ENCODE data around the gene PLCB4.
"Not testable (repeated sequence)": the region's sequence is repeated elsewhere in the genome, so short reads cannot be mapped to it uniquely, and the experiment has no call there.

The PLCB4 gene

DNA sequence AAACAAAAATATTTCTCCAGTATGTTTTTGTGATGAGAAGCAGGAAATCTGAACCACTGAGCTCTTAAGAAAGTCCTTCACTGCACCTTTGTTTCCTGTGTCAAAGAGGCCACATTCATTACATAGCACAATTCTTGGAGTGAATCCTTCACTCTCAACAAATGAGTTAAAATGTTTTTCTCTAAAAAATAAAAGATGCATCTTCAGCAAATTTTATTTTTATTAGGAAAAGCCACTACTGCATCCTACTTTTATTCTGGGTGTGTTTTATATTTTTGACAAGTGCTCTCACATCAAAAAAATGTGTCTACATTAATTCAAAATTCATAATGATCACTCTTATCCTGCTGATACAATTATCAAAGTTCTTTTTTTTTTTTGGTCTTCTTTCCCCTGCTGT, 76.3 kb downstream of the PLCB4 start:
- DNase-seq = no peak

DNA sequence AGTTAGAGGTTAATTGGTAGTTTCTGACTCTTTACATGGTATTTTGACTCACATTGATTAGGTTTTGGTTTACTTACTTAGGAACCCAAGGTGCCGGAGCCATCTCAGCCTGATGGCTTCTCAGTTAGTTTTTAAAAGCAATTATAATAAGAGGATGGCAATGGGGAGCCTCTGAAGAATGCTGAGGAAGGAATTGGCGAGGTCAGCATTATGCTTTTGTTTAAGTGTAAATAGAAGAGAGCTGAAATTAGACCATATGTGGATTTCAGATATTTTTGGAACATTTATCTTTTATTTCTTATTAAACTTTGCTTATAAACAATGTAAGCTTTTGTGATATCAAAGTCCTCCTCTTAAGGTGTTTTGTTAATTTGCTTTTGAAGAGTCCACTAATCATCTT, 77.8 kb downstream of the PLCB4 start:
- DNase-seq = no peak

DNA sequence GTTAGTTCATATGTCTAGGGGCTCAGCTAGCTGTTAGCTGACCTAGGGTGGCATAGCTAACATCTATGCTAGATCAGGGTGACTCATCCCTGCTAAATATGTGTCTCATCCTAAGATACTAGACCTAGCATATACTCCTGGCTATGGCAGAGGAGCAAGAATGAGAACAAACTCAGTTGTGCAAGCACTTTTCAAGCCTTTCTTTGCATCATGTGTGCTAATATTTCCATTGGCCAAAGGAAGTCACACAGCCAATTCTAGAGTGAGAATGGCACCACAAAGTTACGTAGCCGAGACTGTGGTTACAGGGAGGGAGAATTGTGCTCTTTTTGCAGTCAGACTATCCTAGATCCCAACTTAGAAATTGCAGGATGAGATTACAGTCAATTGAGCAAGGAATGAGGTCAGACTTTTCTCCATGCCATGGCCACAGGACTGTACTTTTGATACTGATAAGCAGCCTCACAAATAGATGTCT, 78.7 kb downstream of the PLCB4 start:
- no peak for DNase-seq

DNA sequence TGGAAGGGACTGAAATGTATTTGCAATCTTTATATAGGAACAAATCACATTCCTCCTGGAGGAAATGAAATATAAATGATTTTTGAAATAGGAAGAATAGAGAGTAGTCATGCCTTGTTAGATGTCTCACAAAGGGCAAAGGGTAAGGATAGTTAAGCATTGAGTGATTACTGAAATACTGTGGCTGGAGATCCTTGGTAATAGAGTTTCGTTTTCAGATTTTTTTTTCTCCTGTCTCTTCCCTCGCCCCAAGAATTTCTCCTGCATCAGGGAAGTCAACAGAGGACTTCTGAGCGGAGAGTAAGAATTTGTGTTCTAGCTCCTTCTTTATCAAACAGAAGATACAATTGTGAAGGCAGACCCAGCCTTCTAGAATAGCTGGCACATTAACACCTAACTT, 79.4 kb downstream of the PLCB4 start:
- no peak for DNase-seq

GRCh38 chr20:9149087-9149486, 80.2 kb downstream of the PLCB4 start:
- DNase-seq = no peak

GRCh38 chr20:9149796-9150195, 80.9 kb downstream of the PLCB4 start:
- DNase-seq = no peak

DNA sequence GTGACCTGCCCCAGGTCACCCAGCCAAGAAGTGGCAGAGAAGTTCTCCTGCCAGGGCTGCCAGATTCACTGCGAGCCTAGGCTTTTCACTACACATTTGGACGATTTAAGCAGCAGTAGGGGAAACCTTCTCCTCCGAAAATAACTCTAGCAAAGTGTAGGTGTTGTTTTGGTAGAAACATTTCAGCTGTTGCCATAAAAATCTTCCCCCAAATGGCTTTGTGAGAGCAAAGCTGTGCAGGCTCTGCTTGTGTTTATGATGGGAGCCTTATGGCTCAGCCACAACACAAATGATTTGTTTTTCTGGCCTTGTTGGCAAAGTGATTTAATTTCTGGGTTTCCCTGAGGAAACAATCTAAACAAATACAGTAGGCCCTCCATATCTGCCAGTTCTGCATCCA, 81.8 kb downstream of the PLCB4 start:
- DNase-seq = no peak

- not testable (repeated sequence) for DNase-seq
Observed at GRCh38 chr20:9152139-9152538, 83.3 kb downstream of the PLCB4 start.

DNA sequence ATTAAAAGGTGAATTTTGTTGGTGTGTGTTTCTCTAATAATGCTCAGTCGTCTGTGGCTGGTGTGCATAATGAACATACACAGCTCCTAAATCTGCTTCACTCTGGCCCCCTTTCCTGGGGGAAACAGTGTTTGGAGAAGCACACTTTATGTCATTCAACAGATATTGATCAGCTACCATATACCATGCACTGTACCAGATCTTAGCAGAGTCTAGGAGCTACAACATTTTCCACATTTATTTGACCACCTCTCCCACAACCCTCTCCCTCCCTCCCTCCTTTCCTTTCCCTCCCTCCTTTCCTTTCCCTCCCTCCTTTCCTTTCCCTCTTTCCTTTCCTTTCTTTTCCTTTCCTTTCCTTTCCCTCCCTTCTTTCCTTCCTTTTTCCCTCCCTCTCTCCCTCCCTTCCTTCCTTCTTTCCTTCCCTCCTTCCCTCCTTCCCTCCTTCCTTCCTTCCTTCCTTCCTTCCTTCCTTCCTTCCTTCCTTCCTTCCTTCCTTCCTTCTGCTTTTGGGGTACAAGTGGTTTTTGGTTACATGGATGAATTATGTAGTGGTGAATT, 85.7 kb downstream of the PLCB4 start:
- no peak for DNase-seq

- no peak for DNase-seq
Observed at GRCh38 chr20:9156529-9157280, 87.8 kb downstream of the PLCB4 start.

GRCh38 chr20:9160331-9160730, 91.4 kb downstream of the PLCB4 start:
- no peak for DNase-seq

DNA sequence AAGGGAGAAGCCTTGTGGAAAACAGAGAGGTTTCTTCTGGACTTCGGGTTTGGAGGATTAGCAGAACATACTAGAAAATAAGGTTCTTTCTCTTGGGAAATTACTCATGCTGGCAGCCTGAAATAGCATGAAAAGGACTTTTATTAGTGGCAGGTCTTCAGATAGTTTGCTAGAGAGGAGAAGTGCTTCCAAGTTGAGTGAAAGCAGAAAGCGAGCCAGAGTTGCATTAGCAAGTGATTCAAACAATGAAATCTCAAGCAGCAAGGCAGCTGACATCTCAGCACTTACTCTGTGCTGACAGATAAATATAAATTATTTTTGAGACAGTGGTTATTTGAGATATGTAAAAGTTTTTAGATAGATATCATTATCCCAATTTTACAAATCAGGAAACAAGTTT, 91.9 kb downstream of the PLCB4 start:
- DNase-seq = no peak

DNA sequence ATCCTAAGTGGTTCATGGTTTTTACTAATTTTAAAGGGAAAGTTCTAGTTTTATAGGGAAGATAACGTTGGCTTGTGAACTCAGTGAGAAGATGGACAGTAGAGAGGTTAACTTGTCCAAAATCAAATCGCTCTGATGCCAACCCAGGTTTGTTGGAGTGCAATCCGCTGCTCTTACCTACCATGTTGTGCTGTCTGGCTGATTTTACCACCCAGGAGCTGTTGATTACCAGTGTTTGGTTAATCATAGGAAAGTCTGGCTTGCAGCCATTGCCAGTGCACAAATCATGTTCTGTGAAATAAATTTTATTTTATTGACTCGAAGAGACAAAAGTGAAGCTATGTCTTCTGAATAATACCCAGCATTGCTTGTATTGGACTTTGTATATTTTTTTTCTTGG, 92.4 kb downstream of the PLCB4 start:
- peak; percentile 38 to 67 for DNase-seq

DNA sequence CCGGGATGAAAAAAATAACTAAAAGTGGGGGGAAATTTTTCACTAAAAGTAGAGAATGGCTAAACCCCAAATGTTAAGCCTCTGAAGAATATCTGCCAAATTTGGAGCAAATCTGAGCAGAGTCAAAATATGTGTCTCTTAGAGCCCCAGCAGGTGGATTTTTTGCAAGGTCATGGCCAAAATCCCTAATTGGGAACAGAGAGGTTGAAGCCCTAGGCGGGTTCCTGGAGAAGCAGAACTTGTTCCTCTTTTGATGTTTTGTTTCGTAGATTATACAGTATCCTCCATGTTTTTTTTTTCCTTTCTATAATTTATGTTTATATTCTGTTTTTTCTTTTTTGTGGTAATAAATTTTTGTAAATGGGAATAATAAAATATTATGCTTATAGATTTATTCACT, 94.4 kb downstream of the PLCB4 start:
- DNase-seq = no peak

- DNase-seq = no peak
Observed at GRCh38 chr20:9163995-9164394, 95.1 kb downstream of the PLCB4 start.

DNA sequence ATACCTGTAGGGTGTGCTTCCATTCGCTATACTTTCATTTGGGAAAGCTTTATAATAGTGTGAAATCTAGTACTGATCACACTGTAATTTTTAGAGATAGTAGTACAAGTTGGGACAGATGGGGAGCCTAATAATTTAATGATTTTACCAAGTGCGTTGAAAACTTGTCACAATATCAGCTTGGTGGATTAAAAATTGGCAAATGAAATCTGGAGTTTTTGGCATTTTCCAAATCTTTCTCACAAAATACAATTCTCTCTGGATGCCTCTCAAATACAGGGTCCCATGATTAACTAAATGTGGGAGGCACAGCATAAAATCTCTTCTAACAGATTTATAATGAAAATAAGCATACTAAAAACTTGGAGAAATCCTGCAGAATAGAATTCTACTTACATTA, 96.4 kb downstream of the PLCB4 start:
- DNase-seq = no peak

DNA sequence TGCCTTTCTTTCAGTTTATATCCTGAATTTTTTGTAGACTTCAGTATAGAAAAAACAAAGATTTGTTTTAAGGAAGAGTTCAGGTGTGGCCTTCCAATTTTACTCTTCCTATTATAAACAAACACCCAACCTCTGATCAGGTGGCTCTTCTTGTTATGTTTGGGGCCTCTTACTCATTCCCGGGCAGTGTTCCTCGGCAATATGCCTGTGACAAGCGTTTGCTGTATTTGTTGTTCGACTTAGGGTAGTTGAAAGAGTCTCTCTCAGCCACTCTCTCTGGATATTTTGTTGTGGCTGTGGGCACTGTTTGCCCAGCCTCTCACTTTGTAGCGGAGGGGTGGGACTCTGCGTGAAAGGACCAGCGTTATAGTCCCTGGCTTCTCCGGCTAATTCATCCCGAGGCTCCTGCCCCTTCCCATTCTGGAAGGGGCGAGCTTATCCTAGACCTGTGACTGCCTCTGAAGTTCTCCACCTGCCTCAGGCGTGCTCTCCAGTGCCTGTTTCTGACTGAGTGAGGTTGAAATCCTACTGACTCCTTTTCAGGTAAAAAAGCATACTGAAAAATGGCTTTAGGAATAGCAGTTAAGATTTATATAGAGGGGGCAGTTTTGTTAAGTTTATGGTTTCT, 97.4 kb downstream of the PLCB4 start:
- peak; percentile 41 to 74 for DNase-seq

GRCh38 chr20:9169409-9169808, 100.5 kb downstream of the PLCB4 start:
- no peak for DNase-seq

- no peak for DNase-seq
Observed at GRCh38 chr20:9172851-9173250, 104.0 kb downstream of the PLCB4 start.

- no peak for DNase-seq
Observed at GRCh38 chr20:9177278-9177677, 108.4 kb downstream of the PLCB4 start.

DNA sequence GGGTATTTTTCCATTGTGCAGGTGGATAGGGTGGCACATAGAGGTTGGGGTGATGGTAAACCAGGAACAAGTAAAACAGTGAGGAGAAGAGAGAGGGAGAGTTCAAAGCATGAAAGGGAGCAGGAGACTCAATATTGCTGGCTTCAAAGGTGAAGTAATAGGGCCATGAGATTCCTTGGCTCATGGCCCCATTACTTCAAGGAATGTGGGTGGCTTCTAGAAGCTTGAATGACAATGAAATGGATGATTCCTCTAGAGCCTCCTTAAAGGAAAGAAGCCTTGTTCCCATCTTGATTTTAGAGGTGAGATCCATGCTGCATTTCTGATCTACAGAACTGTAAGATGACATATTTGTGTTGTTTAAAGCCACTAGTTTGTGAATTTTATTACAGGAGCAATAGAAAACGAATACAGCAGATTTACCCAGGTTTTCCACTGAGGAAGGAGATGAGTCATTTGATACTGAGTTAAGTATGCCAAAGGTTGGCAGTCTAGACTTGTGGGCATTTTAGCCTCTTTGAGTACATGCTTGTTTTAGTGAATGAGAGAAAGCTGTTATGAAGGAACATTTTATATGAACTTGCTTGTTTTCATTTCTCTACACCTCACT, 110.4 kb downstream of the PLCB4 start:
- DNase-seq = no peak

- DNase-seq = no peak
Observed at GRCh38 chr20:9179867-9180266, 111.0 kb downstream of the PLCB4 start.

DNA sequence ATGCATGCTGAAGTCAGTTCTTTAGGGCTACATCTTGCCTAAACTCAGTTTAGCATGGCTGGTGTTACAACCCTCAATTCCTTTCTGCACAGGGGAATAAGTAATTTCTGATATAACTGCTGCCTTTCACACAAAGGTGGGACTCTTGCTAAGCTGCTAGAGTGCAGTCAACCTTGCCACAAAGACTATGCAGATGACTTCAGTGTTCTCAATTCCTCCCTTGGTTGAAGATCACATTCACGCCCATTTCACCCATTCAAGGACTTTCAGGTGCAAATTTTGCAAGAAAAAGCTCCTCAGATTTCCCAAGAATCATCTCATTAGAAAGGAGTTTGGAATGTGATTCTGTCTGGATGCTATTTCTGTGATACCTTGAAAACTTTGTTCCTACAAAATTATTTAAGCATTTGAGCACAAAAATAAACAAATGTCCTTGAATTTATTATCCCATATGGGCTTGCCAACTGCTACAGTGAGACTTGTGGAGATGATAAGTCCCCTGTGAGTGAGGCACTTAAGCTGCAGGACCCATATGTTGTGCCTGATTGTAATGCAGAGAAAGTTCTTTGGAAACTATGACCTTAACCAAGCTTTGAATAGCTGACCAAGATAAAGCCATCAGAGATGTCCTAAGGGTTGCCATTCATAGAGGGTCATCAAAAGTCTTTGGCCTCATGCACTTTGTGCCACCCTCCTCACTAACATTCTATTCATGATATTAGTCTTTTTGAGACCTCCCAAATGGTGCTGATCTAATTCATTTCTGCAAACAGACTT, 111.8 kb downstream of the PLCB4 start:
- no peak for DNase-seq
